Measurements from ENCODE around the gene FOXA2. TPM values are rescaled to one million over a fixed set of nuclear protein-coding genes. Genes with fewer than 3 reads are reported as not detected.

Gene FOXA2
- polyA plus RNA-seq, 1 donor from 2014 or later, result not detected

GRCh38 chr20:22582386-22582963, 1.9 kb downstream of the FOXA2 start:
- Histone ChIP-seq H3K27me3 (ENCODE audit: insufficient read depth, low read depth, low read length) (peaks cover 98% of the 10 kb centered on the region), H3K9me2 (ENCODE audit: insufficient read depth, low read length) (no peaks in the 10 kb centered on the region), H3K79me2 (replicated peaks; ENCODE audit: insufficient read depth, low read length) (no peaks in the 10 kb centered on the region), H3K4me2 (ENCODE audit: low read length) (no peak overlapping the region), H3K27ac (ENCODE audit: low read length) (no peak overlapping the region), H3K4me3 (ENCODE audit: low read length) (peak overlapping the region; percentile 18), H3F3A (ENCODE audit: insufficient read depth, low read length, poor library complexity, severe bottlenecking) (no peaks in the 10 kb centered on the region), H3K9me3 (ENCODE audit: low read length) (peaks cover 7% of the 10 kb centered on the region), H2AFZ (ENCODE audit: low read depth, low read length) (no peak overlapping the region), H4K20me1 (ENCODE audit: insufficient read depth) (no peaks in the 10 kb centered on the region), H3K9ac (ENCODE audit: low read length) (no peak overlapping the region), H3K36me3 (ENCODE audit: insufficient read depth, low read length) (no peaks in the 10 kb centered on the region)
- TF ChIP-seq POLR2AphosphoS5 (IDR thresholded peaks at IDR 0.05) (no peak), SMC3 (conservative IDR thresholded peaks at IDR 0.05; ENCODE audit: poor library complexity) (no peak), EZH2 (IDR thresholded peaks at IDR 0.05; ENCODE audit: borderline replicate concordance, insufficient read depth, low read length, poor library complexity, severe bottlenecking) (no peak), TAF1 (IDR thresholded peaks at IDR 0.05; ENCODE audit: low read depth) (no peak), MXI1 (conservative IDR thresholded peaks at IDR 0.05; ENCODE audit: poor library complexity, severe bottlenecking) (no peak)
- TF ChIP-seq, protein P1, sequence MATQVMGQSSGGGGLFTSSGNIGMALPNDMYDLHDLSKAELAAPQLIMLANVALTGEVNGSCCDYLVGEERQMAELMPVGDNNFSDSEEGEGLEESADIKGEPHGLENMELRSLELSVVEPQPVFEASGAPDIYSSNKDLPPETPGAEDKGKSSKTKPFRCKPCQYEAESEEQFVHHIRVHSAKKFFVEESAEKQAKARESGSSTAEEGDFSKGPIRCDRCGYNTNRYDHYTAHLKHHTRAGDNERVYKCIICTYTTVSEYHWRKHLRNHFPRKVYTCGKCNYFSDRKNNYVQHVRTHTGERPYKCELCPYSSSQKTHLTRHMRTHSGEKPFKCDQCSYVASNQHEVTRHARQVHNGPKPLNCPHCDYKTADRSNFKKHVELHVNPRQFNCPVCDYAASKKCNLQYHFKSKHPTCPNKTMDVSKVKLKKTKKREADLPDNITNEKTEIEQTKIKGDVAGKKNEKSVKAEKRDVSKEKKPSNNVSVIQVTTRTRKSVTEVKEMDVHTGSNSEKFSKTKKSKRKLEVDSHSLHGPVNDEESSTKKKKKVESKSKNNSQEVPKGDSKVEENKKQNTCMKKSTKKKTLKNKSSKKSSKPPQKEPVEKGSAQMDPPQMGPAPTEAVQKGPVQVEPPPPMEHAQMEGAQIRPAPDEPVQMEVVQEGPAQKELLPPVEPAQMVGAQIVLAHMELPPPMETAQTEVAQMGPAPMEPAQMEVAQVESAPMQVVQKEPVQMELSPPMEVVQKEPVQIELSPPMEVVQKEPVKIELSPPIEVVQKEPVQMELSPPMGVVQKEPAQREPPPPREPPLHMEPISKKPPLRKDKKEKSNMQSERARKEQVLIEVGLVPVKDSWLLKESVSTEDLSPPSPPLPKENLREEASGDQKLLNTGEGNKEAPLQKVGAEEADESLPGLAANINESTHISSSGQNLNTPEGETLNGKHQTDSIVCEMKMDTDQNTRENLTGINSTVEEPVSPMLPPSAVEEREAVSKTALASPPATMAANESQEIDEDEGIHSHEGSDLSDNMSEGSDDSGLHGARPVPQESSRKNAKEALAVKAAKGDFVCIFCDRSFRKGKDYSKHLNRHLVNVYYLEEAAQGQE (IDR thresholded peaks at IDR 0.05; ENCODE audit: borderline replicate concordance), result no peak
- TF ChIP-seq, protein P2, sequence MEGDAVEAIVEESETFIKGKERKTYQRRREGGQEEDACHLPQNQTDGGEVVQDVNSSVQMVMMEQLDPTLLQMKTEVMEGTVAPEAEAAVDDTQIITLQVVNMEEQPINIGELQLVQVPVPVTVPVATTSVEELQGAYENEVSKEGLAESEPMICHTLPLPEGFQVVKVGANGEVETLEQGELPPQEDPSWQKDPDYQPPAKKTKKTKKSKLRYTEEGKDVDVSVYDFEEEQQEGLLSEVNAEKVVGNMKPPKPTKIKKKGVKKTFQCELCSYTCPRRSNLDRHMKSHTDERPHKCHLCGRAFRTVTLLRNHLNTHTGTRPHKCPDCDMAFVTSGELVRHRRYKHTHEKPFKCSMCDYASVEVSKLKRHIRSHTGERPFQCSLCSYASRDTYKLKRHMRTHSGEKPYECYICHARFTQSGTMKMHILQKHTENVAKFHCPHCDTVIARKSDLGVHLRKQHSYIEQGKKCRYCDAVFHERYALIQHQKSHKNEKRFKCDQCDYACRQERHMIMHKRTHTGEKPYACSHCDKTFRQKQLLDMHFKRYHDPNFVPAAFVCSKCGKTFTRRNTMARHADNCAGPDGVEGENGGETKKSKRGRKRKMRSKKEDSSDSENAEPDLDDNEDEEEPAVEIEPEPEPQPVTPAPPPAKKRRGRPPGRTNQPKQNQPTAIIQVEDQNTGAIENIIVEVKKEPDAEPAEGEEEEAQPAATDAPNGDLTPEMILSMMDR (IDR thresholded peaks at IDR 0.05; ENCODE audit: poor library complexity, severe bottlenecking), result no peak

DNA sequence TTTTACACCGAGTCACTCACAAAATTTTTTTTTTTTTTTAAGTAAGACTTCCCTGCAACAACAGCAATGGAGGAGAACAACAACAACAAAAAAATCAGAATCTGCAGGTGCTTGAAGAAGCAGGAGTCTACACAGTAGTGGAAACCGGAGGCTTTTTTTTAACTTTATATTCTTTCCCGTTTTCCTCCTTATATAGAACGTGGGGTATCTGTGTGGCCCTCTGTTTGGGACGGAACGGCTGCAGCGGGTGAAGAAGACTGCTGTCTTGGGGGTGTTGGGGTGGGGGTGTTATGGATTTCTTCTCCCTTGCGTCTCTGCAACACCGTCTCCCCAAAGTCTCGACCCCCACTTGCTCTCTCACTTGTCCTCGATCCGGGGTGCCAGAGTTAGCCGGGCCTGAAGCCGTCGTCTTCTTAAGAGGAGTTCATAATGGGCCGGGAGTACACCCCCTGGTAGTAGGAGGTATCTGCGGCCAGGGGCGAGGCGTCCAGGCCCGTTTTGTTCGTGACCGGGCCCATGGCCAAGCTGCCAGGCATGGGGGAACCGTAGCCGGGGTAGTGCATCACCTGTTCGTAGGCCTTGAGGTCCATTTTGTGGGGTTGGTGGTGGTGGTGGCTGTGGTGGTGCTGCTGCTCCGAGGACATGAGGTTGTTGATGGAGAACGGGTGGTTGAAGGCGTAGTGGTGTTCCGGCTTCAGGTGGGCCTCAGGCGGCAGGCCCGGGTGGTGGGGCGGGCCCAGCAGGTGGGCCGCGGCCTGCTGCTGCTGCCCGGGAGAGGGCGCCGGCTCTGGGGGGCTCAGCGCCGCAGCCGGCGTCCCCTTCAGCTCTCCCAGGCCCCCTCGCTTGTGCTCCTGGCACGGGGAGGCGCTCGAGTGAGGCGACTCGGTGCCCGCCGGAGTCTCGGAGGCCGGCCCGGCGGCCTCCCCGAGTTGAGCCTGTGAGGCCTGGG, 2.7 kb downstream of the FOXA2 start:
- no peak overlapping the region for H3K4me2 ChIP-seq (ENCODE audit: low read length)
- no peaks in the 10 kb centered on the region for H4K20me1 ChIP-seq (ENCODE audit: insufficient read depth)
- no peak for TF ChIP-seq POLR2AphosphoS5 (IDR thresholded peaks at IDR 0.05)
- TF ChIP-seq EP300 (conservative IDR thresholded peaks at IDR 0.05; ENCODE audit: poor library complexity, severe bottlenecking), result no peak
- no peak for TF ChIP-seq TAF1 (IDR thresholded peaks at IDR 0.05; ENCODE audit: low read depth)
- TF ChIP-seq, protein P1 (IDR thresholded peaks at IDR 0.05; ENCODE audit: borderline replicate concordance), result no peak
- TF ChIP-seq, protein P2 (IDR thresholded peaks at IDR 0.05; ENCODE audit: poor library complexity, severe bottlenecking), result no peak
- TF ChIP-seq EZH2 (IDR thresholded peaks at IDR 0.05; ENCODE audit: borderline replicate concordance, insufficient read depth, low read length, poor library complexity, severe bottlenecking), result no peak
- no peak for TF ChIP-seq RAD21 (conservative IDR thresholded peaks at IDR 0.05)
- TF ChIP-seq MXI1 (conservative IDR thresholded peaks at IDR 0.05; ENCODE audit: poor library complexity, severe bottlenecking), result no peak
- no peak for TF ChIP-seq SMC3 (conservative IDR thresholded peaks at IDR 0.05; ENCODE audit: poor library complexity)

More for the DNA sequence above, 2.7 kb downstream of the FOXA2 start:
- no peaks in the 10 kb centered on the region for H3K9me2 ChIP-seq (ENCODE audit: insufficient read depth, low read length)
- H3K36me3 ChIP-seq (ENCODE audit: insufficient read depth, low read length), result no peaks in the 10 kb centered on the region
- no peak overlapping the region for H3K27ac ChIP-seq (ENCODE audit: low read length)
- H3K9ac ChIP-seq (ENCODE audit: low read length), result no peak overlapping the region
- H3K79me2 ChIP-seq (replicated peaks; ENCODE audit: insufficient read depth, low read length), result no peaks in the 10 kb centered on the region
- H2AFZ ChIP-seq (ENCODE audit: low read depth, low read length), result no peak overlapping the region
- peaks cover 7% of the 10 kb centered on the region for H3K9me3 ChIP-seq (ENCODE audit: low read length)
- peaks cover 98% of the 10 kb centered on the region for H3K27me3 ChIP-seq (ENCODE audit: insufficient read depth, low read depth, low read length)
- no peaks in the 10 kb centered on the region for H3F3A ChIP-seq (ENCODE audit: insufficient read depth, low read length, poor library complexity, severe bottlenecking)
- peak overlapping the region; percentile 18 for H3K4me3 ChIP-seq (ENCODE audit: low read length)
